Measurements from ENCODE around the gene SLC39A1.
A peak's percentile ranks its signal among the peaks of the same experiment; 100 is the strongest.
"Not testable (repeated sequence)": the region's sequence is repeated elsewhere in the genome, so short reads cannot be mapped to it uniquely, and the experiment has no call there.

SLC39A1 gene

GRCh38 chr1:153963030-153963849, at the start of gene SLC39A1:
Gene SLC39A1, minus strand, starts transcription at chr1:153963537. Its CDS starts 822 bp downstream, at chr1:153962715.
- peak; percentile 99 for DNase-seq

GRCh38 chr1:154012543-154012942, 49.2 kb upstream of the SLC39A1 start:
- not testable (repeated sequence) for H3K4me1 ChIP-seq (ENCODE audit: insufficient read depth, low read length); H3K79me2 ChIP-seq (ENCODE audit: insufficient read depth, low read length); ATAC-seq (ENCODE audit: insufficient read depth, low read depth); H3K4me2 ChIP-seq (ENCODE audit: insufficient read depth, low read length); H3K36me3 ChIP-seq (ENCODE audit: insufficient read depth, low read length); H2AFZ ChIP-seq (ENCODE audit: low read depth, low read length); H4K20me1 ChIP-seq (ENCODE audit: insufficient read depth, low read length); H3K27me3 ChIP-seq (ENCODE audit: insufficient read depth, low read length, poor library complexity); H3K9me3 ChIP-seq (ENCODE audit: insufficient read depth, low read length, severe bottlenecking); H3K9ac ChIP-seq (ENCODE audit: low read depth, low read length); H3K4me3 ChIP-seq (ENCODE audit: low read depth in 1 of 2, low read length in 2 of 2); DNase-seq; H3K27ac ChIP-seq (ENCODE audit: low read length)

More at GRCh38 chr1:153963030-153963849, at the start of gene SLC39A1:
- Histone ChIP-seq H3K36me3 (ENCODE audit: insufficient read depth, low read length) (peaks cover 24% of the 10 kb centered on the region), H3K4me2 (ENCODE audit: insufficient read depth, low read length) (peak within 1 kb of the TSS; percentile 91), H4K20me1 (ENCODE audit: insufficient read depth, low read length) (peaks cover under 1% of the 10 kb centered on the region; the same call in 1 of the 2 replicates), H3K4me1 (ENCODE audit: insufficient read depth, low read length) (peaks cover 67% of the 10 kb centered on the region), H3K79me2 (ENCODE audit: insufficient read depth, low read length) (peaks cover 71% of the 10 kb centered on the region), H3K9ac (ENCODE audit: low read depth, low read length) (peak within 1 kb of the TSS; percentile 87), H3K27ac (ENCODE audit: low read length) (peak within 1 kb of the TSS; percentile 80), H3K27me3 (ENCODE audit: insufficient read depth, low read length, poor library complexity) (no peaks in the 10 kb centered on the region), H2AFZ (ENCODE audit: low read depth, low read length) (peak within 1 kb of the TSS; percentile 90), H3K9me3 (ENCODE audit: insufficient read depth, low read length, severe bottlenecking) (no peaks in the 10 kb centered on the region), H3K4me3 (ENCODE audit: low read depth in 1 of 2, low read length in 2 of 2) (peak within 1 kb of the TSS; percentile 80 to 89)
- TF ChIP-seq CTCF (IDR thresholded peaks at IDR 0.05; ENCODE audit: borderline replicate concordance, extremely low read depth, low read length, poor library complexity, severe bottlenecking) (no peak), EZH2 (IDR thresholded peaks at IDR 0.05; ENCODE audit: borderline replicate concordance, low read depth, low read length, severe bottlenecking) (no peak)
- peak; percentile 70 for ATAC-seq (ENCODE audit: insufficient read depth, low read depth)

GRCh38 chr1:154012129-154012528, 48.8 kb upstream of the SLC39A1 start:
- Histone ChIP-seq H3K9me3 (ENCODE audit: insufficient read depth, low read length, severe bottlenecking) (no peaks in the 10 kb centered on the region), H3K79me2 (ENCODE audit: insufficient read depth, low read length) (no peaks in the 10 kb centered on the region), H3K27ac (ENCODE audit: low read length) (no peak overlapping the region), H4K20me1 (ENCODE audit: insufficient read depth, low read length) (no peaks in the 10 kb centered on the region), H3K27me3 (ENCODE audit: insufficient read depth, low read length, poor library complexity) (no peaks in the 10 kb centered on the region), H3K4me3 (ENCODE audit: low read depth in 1 of 2, low read length in 2 of 2) (no peak overlapping the region), H3K36me3 (ENCODE audit: insufficient read depth, low read length) (no peaks in the 10 kb centered on the region), H3K4me2 (ENCODE audit: insufficient read depth, low read length) (no peak overlapping the region), H3K9ac (ENCODE audit: low read depth, low read length) (no peak overlapping the region), H2AFZ (ENCODE audit: low read depth, low read length) (no peak overlapping the region), H3K4me1 (ENCODE audit: insufficient read depth, low read length) (no peaks in the 10 kb centered on the region)
- DNase-seq (no peak), ATAC-seq (ENCODE audit: insufficient read depth, low read depth) (no peak)
- TF ChIP-seq CTCF (IDR thresholded peaks at IDR 0.05; ENCODE audit: borderline replicate concordance, extremely low read depth, low read length, poor library complexity, severe bottlenecking): no peak
- no peak for TF ChIP-seq EZH2 (IDR thresholded peaks at IDR 0.05; ENCODE audit: borderline replicate concordance, low read depth, low read length, severe bottlenecking)

DNA sequence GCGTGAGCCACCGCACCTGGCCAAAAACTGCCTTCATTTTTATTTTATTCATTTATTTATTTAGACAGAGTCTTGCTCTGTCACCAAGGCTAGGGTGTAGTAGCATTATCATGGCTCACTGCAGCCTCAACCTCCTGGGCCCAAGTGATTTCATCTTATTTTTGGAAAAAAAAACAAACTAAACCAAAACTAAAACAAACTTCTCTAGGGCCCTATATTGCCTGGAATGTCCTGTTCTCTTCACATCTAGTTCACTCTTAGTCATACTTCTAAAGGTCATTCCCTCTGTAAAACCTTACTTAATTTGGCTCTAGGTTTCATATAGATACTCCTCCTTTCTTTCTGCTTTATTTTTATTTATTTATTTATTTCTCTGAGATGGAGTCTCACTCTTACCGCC, 42.8 kb upstream of the SLC39A1 start:
- H3K9me3 ChIP-seq (ENCODE audit: insufficient read depth, low read length, severe bottlenecking): no peaks in the 10 kb centered on the region
- no peak overlapping the region for H3K4me3 ChIP-seq (ENCODE audit: low read depth in 1 of 2, low read length in 2 of 2)
- H3K4me1 ChIP-seq (ENCODE audit: insufficient read depth, low read length): no peaks in the 10 kb centered on the region
- no peak for DNase-seq
- no peak overlapping the region for H2AFZ ChIP-seq (ENCODE audit: low read depth, low read length)
- no peak overlapping the region for H3K9ac ChIP-seq (ENCODE audit: low read depth, low read length)
- TF ChIP-seq CTCF (IDR thresholded peaks at IDR 0.05; ENCODE audit: borderline replicate concordance, extremely low read depth, low read length, poor library complexity, severe bottlenecking) (no peak), EZH2 (IDR thresholded peaks at IDR 0.05; ENCODE audit: borderline replicate concordance, low read depth, low read length, severe bottlenecking) (no peak)
- H3K4me2 ChIP-seq (ENCODE audit: insufficient read depth, low read length): no peak overlapping the region
- no peaks in the 10 kb centered on the region for H3K27me3 ChIP-seq (ENCODE audit: insufficient read depth, low read length, poor library complexity)
- no peaks in the 10 kb centered on the region for H4K20me1 ChIP-seq (ENCODE audit: insufficient read depth, low read length)
- no peaks in the 10 kb centered on the region for H3K36me3 ChIP-seq (ENCODE audit: insufficient read depth, low read length)
- no peaks in the 10 kb centered on the region for H3K79me2 ChIP-seq (ENCODE audit: insufficient read depth, low read length)
- H3K27ac ChIP-seq (ENCODE audit: low read length): no peak overlapping the region
- ATAC-seq (ENCODE audit: insufficient read depth, low read depth): no peak
